Activated CD4-positive, alpha-beta T cell treated with anti-CD3 and anti-CD28 coated beads for 36 hours (primary cell): ENCODE data around the gene SEL1L2. TPM values are rescaled to one million over a fixed set of nuclear protein-coding genes. Genes with fewer than 3 reads are reported as not detected.

Source experiments
- ATAC-seq: fragments of 200-7000 bp; cut with Tn5 transposase; one replicate; pipeline ENCODE4 v1.10.0; 2021; ENCODE audit warnings: mild to moderate bottlenecking, moderate library complexity
- CTCF ChIA-PET: fragments of 350-600 bp; sonication (Branson Sonifier 250); formaldehyde crosslinking; loops from one replicate; lab custom pipeline; 2021; ENCODE audit warnings: antibody characterized with exemption; lab: Charles Lee
- POLR2A ChIA-PET: fragments of 350-600 bp; sonication (Branson Sonifier 250); formaldehyde crosslinking; loops from one replicate; lab custom pipeline; 2021; ENCODE audit warnings: antibody characterized with exemption, inconsistent platforms; lab: Charles Lee
- DNase-seq: peaks from one replicate; pipeline ENCODE4 v3.0.0-alpha.2; 2020
- H3K27ac Mint-ChIP-seq: one replicate; pipeline ENCODE4 v1.8.0; 2021; ENCODE audit warnings: mixed read lengths
- H3K27me3 Mint-ChIP-seq: one replicate; pipeline ENCODE4 v1.8.0; 2021; ENCODE audit warnings: mixed read lengths
- H3K36me3 Mint-ChIP-seq: one replicate; pipeline ENCODE4 v1.8.0; 2021; ENCODE audit warnings: low read depth, mixed read lengths
- H3K4me1 Mint-ChIP-seq: one replicate; pipeline ENCODE4 v1.8.0; 2021; ENCODE audit warnings: mixed read lengths
- H3K4me3 Mint-ChIP-seq: one replicate; pipeline ENCODE4 v1.8.0; 2021; ENCODE audit warnings: mild to moderate bottlenecking, moderate library complexity, mixed read lengths
- H3K9me3 Mint-ChIP-seq: one replicate; pipeline ENCODE4 v1.8.0; 2021; ENCODE audit warnings: low read depth, mixed read lengths
- intact Hi-C, 2 experiments: fragments of 100-400 bp; cut with DNase I in 1 of 2; cut with micrococcal nuclease in 1 of 2; formaldehyde crosslinking; loops; one replicate each; pipeline versions ENCODE4 v1.14.2 to v1.15.1; 2022 to 2024; cut with DNase I, micrococcal nuclease
- total RNA-seq, 2 experiments: library from RNA; stranded (reverse); gene quantifications; one replicate each; pipeline ENCODE4 v1.2.3, GENCODE V29; 2021

SEL1L2 gene
- total RNA-seq, 2 experiments from 2014 or later = not detected

DNA sequence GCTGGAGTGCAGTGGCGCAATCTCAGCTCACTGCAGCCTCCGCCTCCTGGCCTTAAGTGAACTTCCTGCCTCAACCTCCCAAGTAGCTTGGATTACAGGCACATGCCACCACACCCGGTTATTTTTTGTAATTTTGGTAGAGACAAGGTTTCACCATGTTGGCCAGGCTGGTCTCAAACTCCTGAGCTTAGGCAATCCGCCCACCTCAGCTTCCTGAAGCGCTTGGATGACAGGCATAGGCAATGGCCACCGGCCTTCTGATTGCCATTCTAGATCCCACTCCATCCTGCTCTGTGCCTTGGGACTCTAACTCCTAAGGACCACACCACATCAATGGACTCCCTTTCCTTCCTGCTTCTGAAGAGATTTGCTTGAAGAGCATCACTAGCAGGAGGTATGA is 60.6 kb downstream of the SEL1L2 start:
- ChIA-PET POLR2A (interaction anchor here (0.6 kb wide), 1 partner anchor 16 kb away, joined by 3 read pairs; no protein-coding TSS in a partner anchor), CTCF (no interaction called here)
- H3K9me3 Mint-ChIP-seq = no peaks in the 10 kb centered on the region
- H3K27me3 Mint-ChIP-seq = no peaks in the 10 kb centered on the region
- no peak overlapping the region for H3K27ac Mint-ChIP-seq
- no peak overlapping the region for H3K4me3 Mint-ChIP-seq
- DNase-seq (no peak), ATAC-seq (no peak)
- intact Hi-C loops = no loop called here
- no peaks in the 10 kb centered on the region for H3K36me3 Mint-ChIP-seq
- H3K4me1 Mint-ChIP-seq = no peaks in the 10 kb centered on the region

DNA sequence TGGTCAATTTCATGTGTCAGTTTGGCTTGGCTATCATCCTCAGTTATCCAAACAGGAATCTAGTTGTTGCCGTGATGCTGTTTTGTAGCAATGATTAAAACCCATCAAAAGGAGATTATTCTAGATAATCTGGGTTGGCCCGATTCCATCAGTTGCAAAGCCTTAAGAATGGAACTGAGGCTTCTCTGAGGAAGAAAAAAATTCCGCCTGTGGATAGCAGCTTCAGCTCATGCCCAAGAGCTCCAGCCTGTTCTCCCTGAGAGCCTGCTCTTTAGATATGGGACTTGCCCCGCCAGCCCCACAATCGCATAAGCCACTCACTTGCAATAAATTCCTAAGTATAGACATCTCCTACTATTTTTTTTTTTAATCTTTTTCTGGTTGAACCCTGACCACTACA is 61.5 kb downstream of the SEL1L2 start:
- Mint-ChIP-seq H3K4me3 (no peak overlapping the region), H3K4me1 (no peaks in the 10 kb centered on the region), H3K27ac (no peak overlapping the region), H3K27me3 (no peaks in the 10 kb centered on the region), H3K36me3 (no peaks in the 10 kb centered on the region), H3K9me3 (no peaks in the 10 kb centered on the region)
- DNase-seq (no peak), ATAC-seq (no peak)
- intact Hi-C loops = no loop called here
- CTCF ChIA-PET = no interaction called here
- POLR2A ChIA-PET = no interaction called here

- H3K4me3 Mint-ChIP-seq = no peak overlapping the region
- H3K4me1 Mint-ChIP-seq = no peaks in the 10 kb centered on the region
- no peak overlapping the region for H3K27ac Mint-ChIP-seq
- ATAC-seq = no peak
- CTCF ChIA-PET = no interaction called here
- POLR2A ChIA-PET = no interaction called here
- H3K9me3 Mint-ChIP-seq = no peaks in the 10 kb centered on the region
- no peaks in the 10 kb centered on the region for H3K36me3 Mint-ChIP-seq
- DNase-seq = no peak
- intact Hi-C loops = no loop called here
- no peaks in the 10 kb centered on the region for H3K27me3 Mint-ChIP-seq
These were observed 63.2 kb downstream of the SEL1L2 start for GRCh38 chr20:13927171-13927570.

DNA sequence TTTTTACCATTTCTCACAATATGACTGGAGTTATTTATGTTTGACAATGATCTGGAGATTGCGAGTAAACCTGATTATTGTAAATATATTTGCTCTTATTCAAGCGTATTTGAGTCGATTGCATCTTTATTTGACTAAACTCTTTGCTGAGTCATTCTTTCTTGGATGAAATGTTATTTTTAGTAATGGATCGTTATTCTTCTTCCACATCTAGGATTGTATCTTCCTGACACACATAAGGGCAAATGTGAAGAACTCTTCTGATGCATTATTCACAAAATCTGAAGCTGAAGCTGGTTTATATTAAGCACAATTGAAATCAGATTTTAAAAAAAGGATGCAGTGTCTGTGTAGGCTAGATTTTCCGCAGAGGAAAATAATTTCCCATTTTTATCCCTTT is 68.2 kb downstream of the SEL1L2 start:
- CTCF ChIA-PET = interaction anchor here (1.2 kb wide), 1 partner anchor 9 kb away, joined by 3 read pairs; no protein-coding TSS in a partner anchor

GRCh38 chr20:13915284-13915683 is 75.1 kb downstream of the SEL1L2 start:
- Mint-ChIP-seq H3K27ac (no peak overlapping the region), H3K9me3 (no peaks in the 10 kb centered on the region), H3K36me3 (no peaks in the 10 kb centered on the region), H3K27me3 (peaks cover 5% of the 10 kb centered on the region), H3K4me1 (no peaks in the 10 kb centered on the region), H3K4me3 (no peak overlapping the region)
- ChIA-PET CTCF (no interaction called here), POLR2A (no interaction called here)
- no peak for DNase-seq
- intact Hi-C loops = no loop called here
- ATAC-seq = no peak

More for the DNA sequence above, 68.2 kb downstream of the SEL1L2 start:
- POLR2A ChIA-PET = no interaction called here
- DNase-seq = no peak
- Mint-ChIP-seq H3K36me3 (no peaks in the 10 kb centered on the region), H3K27ac (no peak overlapping the region), H3K27me3 (peaks cover 2% of the 10 kb centered on the region), H3K4me3 (no peak overlapping the region), H3K9me3 (no peaks in the 10 kb centered on the region), H3K4me1 (no peaks in the 10 kb centered on the region)
- intact Hi-C loops = no loop called here
- no peak for ATAC-seq

- H3K36me3 Mint-ChIP-seq = no peaks in the 10 kb centered on the region
- ATAC-seq = no peak
- no peak for DNase-seq
- ChIA-PET POLR2A (interaction anchor here (0.6 kb wide), 1 partner anchor 16 kb away, joined by 3 read pairs; no protein-coding TSS in a partner anchor), CTCF (interaction anchor here (1.4 kb wide), 1 partner anchor 9 kb away, joined by 3 read pairs; no protein-coding TSS in a partner anchor)
- no peak overlapping the region for H3K27ac Mint-ChIP-seq
- H3K4me1 Mint-ChIP-seq = no peaks in the 10 kb centered on the region
- peaks cover 3% of the 10 kb centered on the region for H3K27me3 Mint-ChIP-seq
- intact Hi-C loops = no loop called here
- no peak overlapping the region for H3K4me3 Mint-ChIP-seq
- H3K9me3 Mint-ChIP-seq = no peaks in the 10 kb centered on the region
These were observed 76.8 kb downstream of the SEL1L2 start for GRCh38 chr20:13913572-13913971.

- Mint-ChIP-seq H3K4me3 (no peak overlapping the region), H3K27me3 (peaks cover 3% of the 10 kb centered on the region), H3K4me1 (no peaks in the 10 kb centered on the region), H3K36me3 (no peaks in the 10 kb centered on the region), H3K27ac (no peak overlapping the region), H3K9me3 (no peaks in the 10 kb centered on the region)
- DNase-seq (no peak), ATAC-seq (no peak)
- CTCF ChIA-PET = interaction anchor here (0.8 to 1.4 kb wide), 2 partner anchors 9 to 13 kb away, joined by 3 read pairs; no protein-coding TSS in a partner anchor
- intact Hi-C loops = no loop called here
- POLR2A ChIA-PET = interaction anchor here (0.6 kb wide), 1 partner anchor 17 kb away, joined by 3 read pairs; no protein-coding TSS in a partner anchor
These were observed 77.3 kb downstream of the SEL1L2 start for GRCh38 chr20:13913131-13913530.

GRCh38 chr20:13910492-13910891 is 79.9 kb downstream of the SEL1L2 start:
- Mint-ChIP-seq H3K9me3 (no peaks in the 10 kb centered on the region), H3K4me3 (no peak overlapping the region), H3K36me3 (no peaks in the 10 kb centered on the region), H3K27ac (no peak overlapping the region), H3K27me3 (peaks cover 3% of the 10 kb centered on the region), H3K4me1 (no peaks in the 10 kb centered on the region)
- ATAC-seq (no peak), DNase-seq (no peak)
- CTCF ChIA-PET = no interaction called here
- intact Hi-C loops = no loop called here
- POLR2A ChIA-PET = interaction anchor here (0.6 kb wide), 1 partner anchor 483 kb away, joined by 4 read pairs; no protein-coding TSS in a partner anchor

GRCh38 chr20:13909067-13909466 is 81.3 kb downstream of the SEL1L2 start:
- POLR2A ChIA-PET = no interaction called here
- intact Hi-C loops = loop anchor here in 1 of 2 experiments (10.0 kb wide), 1 partner anchor 64 kb away; no protein-coding TSS in a partner anchor
- no peaks in the 10 kb centered on the region for H3K9me3 Mint-ChIP-seq
- CTCF ChIA-PET = interaction anchor here (0.7 kb wide), 1 partner anchor 588 kb away, joined by 3 read pairs; no protein-coding TSS in a partner anchor
- ATAC-seq (no peak), DNase-seq (no peak)
- no peak overlapping the region for H3K4me3 Mint-ChIP-seq
- no peak overlapping the region for H3K27ac Mint-ChIP-seq
- H3K27me3 Mint-ChIP-seq = peaks cover 3% of the 10 kb centered on the region
- no peaks in the 10 kb centered on the region for H3K4me1 Mint-ChIP-seq
- H3K36me3 Mint-ChIP-seq = no peaks in the 10 kb centered on the region

DNA sequence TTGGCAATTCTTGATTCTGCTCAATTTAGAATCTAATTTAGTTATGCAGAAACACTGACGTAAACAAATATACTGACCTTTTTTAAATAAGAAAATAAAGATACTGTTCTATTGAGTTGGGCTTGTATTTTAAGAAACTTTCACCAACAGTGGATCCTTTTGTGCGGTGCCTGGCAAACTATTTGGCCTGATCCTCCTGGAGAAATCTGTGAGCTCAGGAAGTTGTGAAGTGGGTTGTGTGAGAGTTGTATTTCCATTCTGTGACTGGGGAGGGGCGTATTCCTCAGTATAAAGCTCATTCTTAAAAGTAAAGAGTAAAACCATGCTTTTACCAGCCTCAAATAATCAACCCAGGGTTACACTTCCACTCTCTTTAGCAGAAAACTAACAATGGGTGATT is 85.6 kb downstream of the SEL1L2 start:
- intact Hi-C loops = loop anchor here in 1 of 2 experiments (10.0 kb wide), 1 partner anchor 60 kb away; no protein-coding TSS in a partner anchor
- ATAC-seq (no peak), DNase-seq (no peak)
- ChIA-PET CTCF (no interaction called here), POLR2A (no interaction called here)
- Mint-ChIP-seq H3K36me3 (no peaks in the 10 kb centered on the region), H3K27me3 (no peaks in the 10 kb centered on the region), H3K4me1 (no peaks in the 10 kb centered on the region), H3K27ac (no peak overlapping the region), H3K9me3 (no peaks in the 10 kb centered on the region), H3K4me3 (no peak overlapping the region)

- no peaks in the 10 kb centered on the region for H3K4me1 Mint-ChIP-seq
- H3K36me3 Mint-ChIP-seq = no peaks in the 10 kb centered on the region
- ChIA-PET POLR2A (no interaction called here), CTCF (interaction anchor here (0.9 kb wide), 1 partner anchor 12 kb away, joined by 3 read pairs; no protein-coding TSS in a partner anchor)
- no peak overlapping the region for H3K27ac Mint-ChIP-seq
- H3K27me3 Mint-ChIP-seq = no peaks in the 10 kb centered on the region
- no peaks in the 10 kb centered on the region for H3K9me3 Mint-ChIP-seq
- intact Hi-C loops = loop anchor here in 1 of 2 experiments (10.0 kb wide), 1 partner anchor 56 kb away; no protein-coding TSS in a partner anchor
- no peak overlapping the region for H3K4me3 Mint-ChIP-seq
- no peak for ATAC-seq
- no peak for DNase-seq
These were observed 89.9 kb downstream of the SEL1L2 start for GRCh38 chr20:13900496-13900895.

GRCh38 chr20:13898012-13898612 is 92.3 kb downstream of the SEL1L2 start:
- DNase-seq = no peak

More at GRCh38 chr20:13898012-13898612, 92.3 kb downstream of the SEL1L2 start:
- no peaks in the 10 kb centered on the region for H3K36me3 Mint-ChIP-seq
- H3K27ac Mint-ChIP-seq = no peak overlapping the region
- no peaks in the 10 kb centered on the region for H3K9me3 Mint-ChIP-seq
- no peaks in the 10 kb centered on the region for H3K4me1 Mint-ChIP-seq
- H3K27me3 Mint-ChIP-seq = no peaks in the 10 kb centered on the region
- intact Hi-C loops = no loop called here
- CTCF ChIA-PET = interaction anchor here (0.6 kb wide), 1 partner anchor 80 kb away, joined by 3 read pairs; no protein-coding TSS in a partner anchor
- H3K4me3 Mint-ChIP-seq = no peak overlapping the region
- ATAC-seq = no peak
- POLR2A ChIA-PET = interaction anchor here (0.6 kb wide), 1 partner anchor 9 kb away, joined by 4 read pairs; no protein-coding TSS in a partner anchor
